Measurements from ENCODE around the gene CISD3.

Gene CISD3

GRCh38 chr17:38779965-38780752 is 50.0 kb downstream of the CISD3 start:
- DNase-seq = no peak

GRCh38 chr17:38783227-38783626 is 53.1 kb downstream of the CISD3 start:
- DNase-seq = no peak

All from NCI-H510A treated with DMSO at 0.1 percent for 48 hours (cell line).